ENCODE measurements around the gene SPRY4.

DNA sequence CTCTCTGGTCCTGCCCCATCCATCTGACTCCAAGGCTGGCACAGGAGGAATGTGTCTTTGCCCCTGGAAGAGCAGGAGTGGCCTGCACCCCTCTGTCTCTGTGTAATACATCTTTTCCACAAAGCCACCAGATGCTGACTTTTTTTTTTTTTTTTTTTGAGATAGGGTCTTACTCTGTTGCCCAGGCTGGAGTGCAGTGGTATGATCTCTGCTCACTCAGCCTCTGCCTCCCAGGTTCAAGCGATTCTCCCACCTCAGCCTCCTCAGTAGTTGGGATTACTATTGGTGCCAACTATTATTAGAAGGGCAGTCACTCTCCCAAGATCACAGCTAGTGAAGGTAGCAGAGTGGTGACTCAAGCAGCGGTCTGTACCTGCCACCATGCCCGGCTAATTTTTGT, 19.6 kb downstream of the SPRY4 start:
- TF ChIP-seq NFE2L2 (IDR thresholded peaks at IDR 0.05; ENCODE audit: low read depth, low read length) = no peak
- no peak for TF ChIP-seq CHD1 (IDR thresholded peaks at IDR 0.05; ENCODE audit: low read depth, low read length)
- TF ChIP-seq, protein P1, sequence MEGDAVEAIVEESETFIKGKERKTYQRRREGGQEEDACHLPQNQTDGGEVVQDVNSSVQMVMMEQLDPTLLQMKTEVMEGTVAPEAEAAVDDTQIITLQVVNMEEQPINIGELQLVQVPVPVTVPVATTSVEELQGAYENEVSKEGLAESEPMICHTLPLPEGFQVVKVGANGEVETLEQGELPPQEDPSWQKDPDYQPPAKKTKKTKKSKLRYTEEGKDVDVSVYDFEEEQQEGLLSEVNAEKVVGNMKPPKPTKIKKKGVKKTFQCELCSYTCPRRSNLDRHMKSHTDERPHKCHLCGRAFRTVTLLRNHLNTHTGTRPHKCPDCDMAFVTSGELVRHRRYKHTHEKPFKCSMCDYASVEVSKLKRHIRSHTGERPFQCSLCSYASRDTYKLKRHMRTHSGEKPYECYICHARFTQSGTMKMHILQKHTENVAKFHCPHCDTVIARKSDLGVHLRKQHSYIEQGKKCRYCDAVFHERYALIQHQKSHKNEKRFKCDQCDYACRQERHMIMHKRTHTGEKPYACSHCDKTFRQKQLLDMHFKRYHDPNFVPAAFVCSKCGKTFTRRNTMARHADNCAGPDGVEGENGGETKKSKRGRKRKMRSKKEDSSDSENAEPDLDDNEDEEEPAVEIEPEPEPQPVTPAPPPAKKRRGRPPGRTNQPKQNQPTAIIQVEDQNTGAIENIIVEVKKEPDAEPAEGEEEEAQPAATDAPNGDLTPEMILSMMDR (conservative IDR thresholded peaks at IDR 0.05; ENCODE audit: low read depth, low read length) = no peak
- TF ChIP-seq RFX5 (IDR thresholded peaks at IDR 0.05; ENCODE audit: low read depth, low read length) = no peak
- TF ChIP-seq FOS (IDR thresholded peaks at IDR 0.05; ENCODE audit: low read depth, low read length) = no peak
- TF ChIP-seq CEBPB (IDR thresholded peaks at IDR 0.05; ENCODE audit: low read depth, low read length) = no peak
- no peak for TF ChIP-seq POLR2A (IDR thresholded peaks at IDR 0.05; ENCODE audit: low read depth, low read length)
- no peak for TF ChIP-seq MXI1 (IDR thresholded peaks at IDR 0.05; ENCODE audit: borderline replicate concordance, low read depth, low read length)
- TF ChIP-seq RAD21 (IDR thresholded peaks at IDR 0.05; ENCODE audit: low read length) = no peak

Measured in IMR-90 (cell line).